Fibroblast of mammary gland (primary cell): ENCODE results near the gene KLHL1.

ENCODE experiments used
- DNase-seq: peaks from one replicate; pipeline ENCODE4 v3.0.0-alpha.2; 2010; ENCODE audit warnings: low read depth
- H3K4me3 ChIP-seq: 2 replicates; pipeline ENCODE4 v1.5.1; 2011; ENCODE audit warnings: low read depth, mild to moderate bottlenecking, low read length, moderate library complexity; ENCODE audit not compliant: control insufficient read depth
- CTCF ChIP-seq: conservative IDR thresholded peaks from 2 replicates; pipeline ENCODE4 v1.5.1; 2011; ENCODE audit warnings: low read depth, low read length, inconsistent platforms; ENCODE audit not compliant: control insufficient read depth, insufficient read depth

Gene KLHL1

DNA sequence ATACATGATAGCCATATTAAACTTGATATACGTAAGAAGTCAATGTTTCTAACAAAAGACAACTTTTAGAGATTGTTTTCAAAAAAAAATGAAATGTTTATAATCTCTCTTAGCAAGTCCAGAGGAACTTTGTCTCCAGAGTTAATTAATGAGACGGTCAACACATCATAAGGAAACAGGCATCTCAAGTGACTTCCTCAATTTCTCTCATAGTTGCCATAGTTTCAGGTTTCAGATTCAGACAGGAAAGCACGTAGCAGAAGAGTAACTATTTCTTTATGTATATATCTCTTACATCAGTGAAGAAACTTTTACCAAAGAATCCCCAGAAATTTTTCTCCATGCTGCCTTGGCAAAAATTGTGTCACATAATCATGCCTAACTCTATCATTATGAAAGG lies 160.2 kb downstream of the KLHL1 start:
- no peak for TF ChIP-seq CTCF
- no peak overlapping the region for H3K4me3 ChIP-seq
- DNase-seq = no peak

GRCh38 chr13:69947582-69947981 lies 160.7 kb downstream of the KLHL1 start:
- TF ChIP-seq CTCF = no peak
- DNase-seq = no peak
- H3K4me3 ChIP-seq = no peak overlapping the region

DNA sequence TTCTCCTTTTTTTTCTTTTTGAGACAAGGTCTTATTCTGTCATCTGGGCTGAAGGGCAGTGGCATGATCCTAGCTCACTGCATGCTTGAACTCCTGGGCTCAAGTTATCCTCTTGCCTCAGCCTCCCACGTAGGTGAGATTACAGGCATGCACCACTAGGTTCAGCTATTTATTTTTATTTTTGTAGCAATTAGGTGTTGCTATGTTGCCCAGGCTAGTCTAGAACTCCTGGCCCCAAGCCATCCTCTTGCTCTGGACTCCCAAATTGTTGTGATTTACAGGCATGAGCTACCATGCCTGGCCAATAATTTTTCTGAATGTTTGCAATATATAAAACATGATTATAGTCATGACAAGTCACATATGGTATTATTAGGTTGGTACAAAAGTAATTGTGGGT lies 161.7 kb downstream of the KLHL1 start:
- H3K4me3 ChIP-seq = no peak overlapping the region
- DNase-seq = no peak
- no peak for TF ChIP-seq CTCF

- DNase-seq = no peak
- no peak for TF ChIP-seq CTCF
- no peak overlapping the region for H3K4me3 ChIP-seq
Measured at GRCh38 chr13:69935043-69935442, 173.2 kb downstream of the KLHL1 start.

DNA sequence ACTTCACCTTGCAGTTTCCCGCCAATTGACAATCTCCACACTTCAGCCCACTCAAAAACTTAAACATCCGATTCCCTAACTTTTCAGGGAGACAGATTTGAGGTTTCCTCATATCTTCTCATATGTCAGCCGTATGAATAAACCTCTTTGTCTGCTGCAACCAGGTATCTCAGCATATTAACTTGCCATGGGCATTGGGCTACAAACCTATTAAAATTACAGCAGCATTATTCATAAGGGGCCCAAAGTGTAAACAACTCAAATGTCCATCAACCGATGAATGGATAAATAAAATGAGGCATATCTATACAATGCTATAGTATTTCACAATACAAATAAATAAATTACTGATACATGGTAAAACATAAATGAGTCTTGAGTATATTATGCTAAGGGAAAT lies 180.0 kb downstream of the KLHL1 start:
- no peak overlapping the region for H3K4me3 ChIP-seq
- no peak for TF ChIP-seq CTCF
- DNase-seq = no peak

- no peak overlapping the region for H3K4me3 ChIP-seq
- TF ChIP-seq CTCF = no peak
- DNase-seq = no peak
Measured at GRCh38 chr13:69921156-69921555, 187.1 kb downstream of the KLHL1 start.

DNA sequence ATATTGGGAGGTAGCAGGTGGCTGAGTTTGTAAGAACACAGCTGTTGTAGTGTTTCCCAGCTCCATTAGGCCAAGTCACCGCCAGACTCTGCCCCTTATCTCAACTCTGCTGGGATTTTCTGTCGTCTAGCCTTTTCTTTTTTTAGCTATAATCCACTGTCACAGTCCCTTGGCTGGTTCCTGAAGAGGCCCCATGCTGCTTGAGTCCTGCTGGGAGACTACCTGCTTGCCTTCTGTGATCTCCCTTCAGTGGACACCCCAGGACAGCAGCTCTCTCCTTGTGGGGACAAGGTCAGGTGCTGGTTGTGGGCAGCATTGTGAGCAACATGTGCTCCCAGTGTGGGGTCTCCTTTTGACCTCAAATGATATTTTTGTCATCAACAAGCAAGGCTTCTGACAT lies 195.6 kb downstream of the KLHL1 start:
- TF ChIP-seq CTCF = no peak
- H3K4me3 ChIP-seq = no peak overlapping the region
- no peak for DNase-seq
